ENCODE data around the gene NUP188. TPM values are rescaled to one million over a fixed set of nuclear protein-coding genes. Genes with fewer than 3 reads are reported as not detected.

NUP188 gene
- total RNA-seq, 1 donor from 2014 or later, result 49.8 TPM

DNA sequence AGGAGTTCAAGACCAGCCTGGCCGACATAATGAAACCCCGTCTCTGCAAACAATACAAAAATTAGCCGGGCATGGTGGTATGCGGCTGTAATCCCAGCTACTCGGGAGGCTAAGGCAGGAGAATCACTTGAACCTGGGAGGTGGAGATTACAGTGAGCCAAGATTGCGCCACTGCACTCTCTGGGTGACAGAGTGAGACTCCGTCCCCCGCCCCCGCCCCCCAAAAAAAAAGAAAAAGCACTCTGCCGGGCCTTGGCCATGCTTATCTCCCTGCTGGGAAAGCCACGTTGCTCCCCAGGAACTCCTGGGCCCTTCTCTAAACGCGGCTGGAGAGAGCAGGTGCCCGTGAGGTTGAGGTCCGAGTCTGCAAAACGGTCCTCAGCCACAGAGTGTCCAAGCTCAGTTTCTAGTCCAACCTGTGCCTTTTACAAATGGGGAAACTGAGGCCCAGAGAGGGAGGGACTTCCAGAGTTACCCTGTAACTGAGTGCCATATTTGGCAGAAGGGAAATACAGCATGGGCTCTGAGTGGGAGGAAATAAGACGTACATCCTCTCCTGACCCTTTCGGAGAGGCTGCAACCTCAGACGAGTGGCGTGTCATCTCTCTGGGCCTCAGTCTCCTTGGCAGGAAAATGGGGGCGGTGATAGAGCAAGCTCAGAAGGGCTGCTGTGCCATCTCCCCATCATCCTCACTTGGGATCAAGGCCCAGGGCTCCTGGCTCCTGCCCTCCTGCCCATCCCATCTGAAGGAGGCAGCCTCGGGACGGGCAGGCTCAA, 33.3 kb upstream of the NUP188 start:
- DNase-seq, result no peak

DNA sequence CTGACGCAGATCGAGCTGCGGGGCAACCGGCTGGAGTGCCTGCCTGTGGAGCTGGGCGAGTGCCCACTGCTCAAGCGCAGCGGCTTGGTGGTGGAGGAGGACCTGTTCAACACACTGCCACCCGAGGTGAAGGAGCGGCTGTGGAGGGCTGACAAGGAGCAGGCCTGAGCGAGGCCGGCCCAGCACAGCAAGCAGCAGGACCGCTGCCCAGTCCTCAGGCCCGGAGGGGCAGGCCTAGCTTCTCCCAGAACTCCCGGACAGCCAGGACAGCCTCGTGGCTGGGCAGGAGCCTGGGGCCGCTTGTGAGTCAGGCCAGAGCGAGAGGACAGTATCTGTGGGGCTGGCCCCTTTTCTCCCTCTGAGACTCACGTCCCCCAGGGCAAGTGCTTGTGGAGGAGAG, 31.3 kb upstream of the NUP188 start:
- DNase-seq, result no peak

DNA sequence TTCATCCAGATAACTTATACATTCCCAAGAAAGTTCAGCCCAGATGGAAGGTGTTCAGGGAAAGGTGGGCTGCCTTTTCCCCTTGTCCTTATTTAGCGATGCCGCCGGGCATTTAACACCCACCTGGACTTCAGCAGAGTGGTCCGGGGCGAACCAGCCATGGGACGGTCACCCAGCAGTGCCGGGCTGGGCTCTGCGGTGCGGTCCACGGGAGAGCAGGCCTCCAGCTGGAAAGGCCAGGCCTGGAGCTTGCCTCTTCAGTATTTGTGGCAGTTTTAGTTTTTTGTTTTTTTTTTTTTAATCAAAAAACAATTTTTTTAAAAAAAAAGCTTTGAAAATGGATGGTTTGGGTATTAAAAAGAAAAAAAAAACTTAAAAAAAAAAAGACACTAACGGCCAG, 30.8 kb upstream of the NUP188 start:
- DNase-seq, result no peak

DNA sequence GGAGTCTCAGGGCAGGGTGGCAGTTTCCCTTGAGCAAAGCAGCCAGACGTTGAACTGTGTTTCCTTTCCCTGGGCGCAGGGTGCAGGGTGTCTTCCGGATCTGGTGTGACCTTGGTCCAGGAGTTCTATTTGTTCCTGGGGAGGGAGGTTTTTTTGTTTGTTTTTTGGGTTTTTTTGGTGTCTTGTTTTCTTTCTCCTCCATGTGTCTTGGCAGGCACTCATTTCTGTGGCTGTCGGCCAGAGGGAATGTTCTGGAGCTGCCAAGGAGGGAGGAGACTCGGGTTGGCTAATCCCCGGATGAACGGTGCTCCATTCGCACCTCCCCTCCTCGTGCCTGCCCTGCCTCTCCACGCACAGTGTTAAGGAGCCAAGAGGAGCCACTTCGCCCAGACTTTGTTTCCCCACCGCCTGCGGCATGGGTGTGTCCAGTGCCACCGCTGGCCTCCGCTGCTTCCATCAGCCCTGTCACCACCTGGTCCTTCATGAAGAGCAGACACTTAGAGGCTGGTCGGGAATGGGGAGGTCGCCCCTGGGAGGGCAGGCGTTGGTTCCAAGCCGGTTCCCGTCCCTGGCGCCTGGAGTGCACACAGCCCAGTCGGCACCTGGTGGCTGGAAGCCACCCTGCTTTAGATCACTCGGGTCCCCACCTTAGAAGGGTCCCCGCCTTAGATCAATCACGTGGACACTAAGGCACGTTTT, 30.2 kb upstream of the NUP188 start:
- DNase-seq, result peak; percentile 55

DNA sequence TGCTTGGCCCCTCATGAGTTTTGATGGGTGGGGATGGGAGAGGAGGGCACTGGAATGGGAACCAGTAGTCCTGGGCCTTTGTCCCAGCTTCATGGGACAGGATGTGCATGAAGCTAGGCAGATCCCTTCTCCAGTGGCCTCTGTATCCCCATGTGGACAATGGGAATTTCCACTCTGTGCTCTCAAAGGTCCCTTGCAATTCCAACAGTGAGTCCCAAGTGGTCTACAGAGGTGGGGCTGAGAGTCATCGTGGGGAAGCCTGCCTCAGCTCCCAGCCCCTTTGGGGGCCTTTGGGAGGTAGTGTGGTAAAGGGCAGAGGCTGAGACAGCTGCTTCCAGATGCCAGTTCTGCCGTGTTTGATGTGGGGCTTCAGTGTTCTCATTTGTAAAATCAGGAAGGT, 28.6 kb upstream of the NUP188 start:
- no peak for DNase-seq

DNA sequence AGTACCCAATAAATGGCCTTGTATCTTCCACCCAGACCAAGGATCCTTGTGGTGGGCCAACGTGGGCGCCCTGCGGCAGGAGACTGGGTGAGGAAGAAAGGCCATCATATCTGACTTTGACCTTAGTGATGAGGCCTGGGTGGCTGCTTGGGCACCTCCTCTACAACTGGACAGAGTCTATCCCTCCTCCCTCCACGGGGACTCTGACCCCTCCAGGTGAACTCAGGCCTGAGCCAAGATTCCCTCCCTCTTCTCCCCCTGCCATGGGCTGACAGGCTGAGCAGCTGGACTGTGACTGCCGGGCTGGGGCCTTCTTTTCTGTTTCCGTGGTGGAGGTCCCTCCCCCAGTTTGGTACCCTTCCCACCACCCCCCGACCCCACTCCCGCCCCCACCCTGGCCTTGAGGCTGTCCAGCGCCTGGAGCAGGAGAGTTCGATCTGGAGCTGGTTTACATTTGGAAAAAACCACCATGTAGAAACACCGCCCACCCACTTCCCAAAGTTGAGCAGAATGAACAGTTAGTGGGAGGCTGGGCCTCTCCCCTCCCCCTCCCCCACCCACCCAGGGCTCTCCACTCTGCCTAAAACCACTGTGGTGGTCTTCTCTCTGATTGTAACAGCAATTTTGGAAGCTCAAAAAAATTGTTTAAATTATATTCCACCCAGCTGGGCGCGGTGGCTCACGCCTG, 28.0 kb upstream of the NUP188 start:
- no peak for DNase-seq

DNA sequence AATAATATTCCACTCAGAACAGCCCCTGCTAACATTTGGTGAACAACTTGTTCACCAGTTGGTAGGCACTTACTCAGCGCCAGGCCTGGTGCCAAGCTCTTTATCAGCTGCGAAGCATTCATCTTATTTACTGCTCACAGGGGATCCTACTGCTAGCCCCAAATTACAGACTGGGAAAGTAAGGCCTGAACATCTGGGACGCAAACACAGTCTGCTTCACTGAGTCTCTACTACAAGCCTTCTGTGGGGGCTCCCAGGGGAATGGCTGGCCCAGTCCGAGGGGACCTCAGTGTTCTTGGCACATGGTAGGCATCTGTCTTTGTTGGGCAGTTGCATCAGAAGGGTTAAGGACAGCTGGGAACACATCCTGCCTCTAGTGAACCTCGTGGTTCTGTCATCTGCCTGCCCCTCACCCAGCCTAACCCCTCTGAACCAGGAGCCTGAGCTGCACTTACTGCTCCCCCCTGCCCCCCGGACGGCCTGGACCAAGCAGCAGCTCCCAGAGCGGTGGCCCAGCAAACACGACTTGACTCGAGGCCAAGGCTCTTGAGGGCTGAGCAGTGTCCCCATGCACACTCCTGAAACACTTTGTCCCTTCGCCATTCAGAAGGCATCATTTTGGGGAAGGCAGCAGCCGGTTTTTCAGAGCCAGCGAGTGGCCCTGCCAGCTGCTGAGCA, 27.0 kb upstream of the NUP188 start, which contains the start of gene PHYHD1:
TSS of gene PHYHD1 (plus strand) at position 602 of the 678 bp plus-strand sequence. CDS start 1,342 bp downstream, outside the sequence.
- DNase-seq, result no peak

DNA sequence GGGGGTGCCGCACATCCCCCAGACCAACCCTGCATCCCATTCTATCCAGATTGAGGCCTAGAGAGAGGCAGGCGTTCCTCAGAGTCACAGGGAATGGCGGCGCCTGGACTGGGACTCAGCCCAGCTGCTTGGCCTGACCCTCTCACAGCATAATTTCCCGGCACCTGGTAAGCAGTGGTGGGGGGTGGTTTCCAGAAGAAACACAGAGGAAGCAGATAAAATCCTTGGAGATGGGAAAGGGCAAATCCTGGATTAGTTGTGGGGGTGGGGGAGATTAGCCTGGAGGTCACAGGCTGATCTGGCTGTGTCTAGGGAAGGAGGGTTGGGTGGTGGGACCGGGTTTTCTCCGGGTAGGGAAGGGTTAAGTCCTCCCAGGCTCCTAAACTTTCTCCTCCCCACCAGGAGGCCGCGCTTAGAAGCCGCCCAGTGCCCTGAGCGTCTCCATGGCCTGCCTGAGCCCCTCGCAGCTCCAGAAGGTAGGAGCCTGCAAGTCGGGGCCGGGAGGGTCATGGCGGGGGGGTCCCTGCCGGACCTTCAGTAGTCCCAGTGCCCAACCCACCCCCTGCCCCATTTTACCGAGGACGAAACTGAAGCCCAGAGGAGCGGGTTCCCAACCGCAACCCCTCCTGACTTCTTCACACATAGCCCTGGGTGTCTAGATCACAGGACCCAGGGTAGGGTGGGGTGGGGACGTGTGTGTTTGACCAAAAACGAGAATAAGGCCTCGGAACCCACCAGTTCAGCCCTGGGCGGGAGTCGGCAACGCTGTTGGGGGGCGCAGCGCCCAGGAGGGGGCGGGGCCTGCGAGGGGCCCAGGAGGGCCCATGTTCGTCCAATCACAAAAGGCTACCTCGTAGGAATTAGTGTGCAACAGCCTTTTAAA, 25.4 kb upstream of the NUP188 start:
- peak; percentile 49 for DNase-seq

DNA sequence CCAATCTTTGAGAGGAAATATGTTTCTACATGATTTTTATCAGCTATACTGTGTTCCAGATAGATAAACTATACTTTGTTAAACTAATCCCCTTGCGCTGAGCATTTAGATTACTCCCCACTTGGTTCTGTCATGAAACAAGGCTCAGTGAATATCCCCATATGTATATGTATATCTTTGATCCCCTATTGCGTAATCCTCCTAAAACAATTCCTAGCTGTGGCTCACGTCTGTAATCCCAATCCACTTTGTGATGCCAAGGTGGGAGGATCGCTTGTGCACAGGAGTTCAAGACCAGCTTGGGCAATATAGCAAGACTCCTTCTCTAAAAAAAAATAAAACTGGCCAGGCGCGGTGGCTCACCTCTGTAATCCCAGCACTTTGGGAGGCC, 24.0 kb upstream of the NUP188 start:
- DNase-seq, result no peak

DNA sequence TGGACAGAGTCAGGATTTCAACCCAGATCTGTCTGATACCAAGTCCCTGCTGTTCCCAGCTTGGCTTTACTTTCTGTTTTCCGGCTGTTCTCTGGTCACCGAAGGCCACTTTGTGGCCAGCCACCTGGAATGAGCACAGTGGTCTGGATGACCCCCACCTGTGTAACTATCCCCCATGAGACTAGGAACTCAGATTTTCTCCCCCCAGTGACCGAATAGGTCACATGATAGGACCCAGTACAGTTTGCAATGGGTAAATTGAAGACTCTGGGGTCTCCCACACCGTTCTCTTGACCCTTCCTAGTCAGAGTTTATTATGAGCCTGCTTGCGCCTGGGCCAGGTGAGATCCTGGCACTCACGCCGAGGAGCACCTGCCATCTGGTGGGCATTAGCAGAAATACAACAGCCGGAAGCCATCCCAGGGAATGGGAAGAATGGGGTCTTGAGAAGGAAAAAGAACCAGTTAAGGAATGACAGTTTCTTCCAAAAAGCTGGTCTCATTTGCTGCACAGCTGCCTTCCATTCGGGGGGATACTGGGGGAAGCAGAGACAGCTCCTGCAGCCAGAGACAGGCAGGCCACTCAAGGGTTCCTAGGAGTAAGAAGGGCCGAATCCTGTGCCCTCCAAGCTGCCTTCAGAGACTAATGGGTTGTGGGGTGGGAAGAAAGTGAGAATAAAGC, 19.6 kb upstream of the NUP188 start:
- no peak for DNase-seq

DNA sequence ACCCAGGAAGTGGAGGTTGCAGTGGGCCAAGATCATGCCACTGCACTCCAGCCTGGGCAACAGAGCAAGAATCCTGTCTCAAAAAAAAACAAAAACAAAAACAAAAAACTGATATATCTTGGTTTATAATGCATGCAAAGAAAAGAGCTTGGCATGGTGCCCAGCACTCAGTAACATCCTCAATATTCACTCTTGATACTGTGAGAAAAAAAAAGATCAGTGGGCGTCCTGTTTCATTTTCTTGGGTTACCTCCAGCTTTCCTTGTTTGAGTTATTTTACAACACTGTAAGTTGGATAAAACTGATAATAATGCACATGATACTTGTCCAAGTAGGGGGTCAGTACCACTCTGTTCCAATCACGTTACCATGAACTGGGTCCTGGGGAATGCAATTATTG, 18.9 kb upstream of the NUP188 start:
- no peak for DNase-seq

DNA sequence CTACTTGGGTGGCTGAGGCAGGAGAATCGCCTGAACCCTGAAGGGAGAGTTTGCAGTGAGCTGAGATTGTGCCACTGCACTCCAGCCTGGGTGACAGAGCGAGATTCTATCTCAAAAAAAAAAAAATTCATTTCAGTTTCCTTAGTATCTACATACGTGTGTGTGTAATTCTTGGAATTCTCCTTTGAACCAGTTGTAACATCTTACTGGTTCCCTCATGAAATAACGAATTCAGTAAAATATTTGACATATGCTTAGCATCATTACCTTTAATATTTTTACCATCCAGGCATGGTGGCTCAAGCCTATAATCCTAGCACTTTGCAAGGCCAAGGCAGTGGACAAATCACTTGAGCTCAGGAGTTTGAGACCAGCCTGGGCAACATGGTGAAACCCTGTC, 17.9 kb upstream of the NUP188 start:
- no peak for DNase-seq

DNA sequence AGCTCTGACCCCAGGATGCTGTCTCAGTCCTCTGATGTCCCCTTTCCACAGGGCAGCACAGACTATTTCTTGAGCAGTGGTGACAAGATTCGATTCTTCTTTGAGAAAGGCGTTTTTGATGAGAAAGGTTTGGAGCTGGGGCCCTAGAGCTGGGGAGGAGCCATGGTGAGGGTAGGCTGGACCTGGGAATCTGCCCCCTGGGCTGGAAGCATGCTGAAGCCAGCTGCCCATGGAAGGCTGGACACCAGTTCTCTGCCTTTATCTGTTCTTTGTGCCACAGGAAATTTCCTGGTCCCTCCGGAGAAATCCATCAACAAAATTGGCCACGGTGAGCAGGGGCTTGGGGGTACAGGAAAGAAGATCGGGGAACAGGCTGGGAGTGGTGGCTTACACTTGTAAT, 13.8 kb upstream of the NUP188 start:
- no peak for DNase-seq

DNA sequence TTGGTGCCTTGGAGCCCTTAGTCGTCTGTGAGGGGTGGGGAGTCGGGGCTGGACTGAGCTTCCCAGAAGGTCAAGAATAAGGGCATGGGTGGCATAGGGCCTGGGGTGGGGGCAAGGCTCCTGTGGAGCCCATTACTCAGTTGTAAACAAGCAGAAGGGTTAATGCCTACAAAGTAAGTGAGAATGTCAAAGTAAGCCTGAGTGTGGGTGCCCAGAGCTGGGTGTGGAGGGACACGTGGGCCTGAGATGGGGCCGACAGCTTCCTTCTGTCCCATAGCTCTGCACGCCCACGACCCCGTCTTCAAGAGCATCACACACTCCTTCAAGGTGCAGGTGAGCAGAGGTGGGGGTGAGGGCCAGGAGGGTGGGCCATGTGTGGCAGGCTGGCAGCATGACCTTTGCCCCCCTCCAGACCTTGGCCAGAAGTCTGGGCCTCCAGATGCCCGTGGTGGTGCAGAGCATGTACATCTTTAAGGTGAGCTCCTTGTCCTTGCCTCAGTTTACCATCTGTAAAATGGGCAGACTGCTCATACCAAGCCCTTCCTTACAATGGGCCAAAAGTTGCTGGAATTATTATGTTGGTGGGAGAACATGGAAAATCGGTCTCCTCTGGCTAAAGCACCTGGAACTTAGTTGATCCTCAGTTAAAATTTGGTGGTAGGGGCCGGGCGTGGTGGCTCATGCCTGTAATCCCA, 11.2 kb upstream of the NUP188 start:
- no peak for DNase-seq

DNA sequence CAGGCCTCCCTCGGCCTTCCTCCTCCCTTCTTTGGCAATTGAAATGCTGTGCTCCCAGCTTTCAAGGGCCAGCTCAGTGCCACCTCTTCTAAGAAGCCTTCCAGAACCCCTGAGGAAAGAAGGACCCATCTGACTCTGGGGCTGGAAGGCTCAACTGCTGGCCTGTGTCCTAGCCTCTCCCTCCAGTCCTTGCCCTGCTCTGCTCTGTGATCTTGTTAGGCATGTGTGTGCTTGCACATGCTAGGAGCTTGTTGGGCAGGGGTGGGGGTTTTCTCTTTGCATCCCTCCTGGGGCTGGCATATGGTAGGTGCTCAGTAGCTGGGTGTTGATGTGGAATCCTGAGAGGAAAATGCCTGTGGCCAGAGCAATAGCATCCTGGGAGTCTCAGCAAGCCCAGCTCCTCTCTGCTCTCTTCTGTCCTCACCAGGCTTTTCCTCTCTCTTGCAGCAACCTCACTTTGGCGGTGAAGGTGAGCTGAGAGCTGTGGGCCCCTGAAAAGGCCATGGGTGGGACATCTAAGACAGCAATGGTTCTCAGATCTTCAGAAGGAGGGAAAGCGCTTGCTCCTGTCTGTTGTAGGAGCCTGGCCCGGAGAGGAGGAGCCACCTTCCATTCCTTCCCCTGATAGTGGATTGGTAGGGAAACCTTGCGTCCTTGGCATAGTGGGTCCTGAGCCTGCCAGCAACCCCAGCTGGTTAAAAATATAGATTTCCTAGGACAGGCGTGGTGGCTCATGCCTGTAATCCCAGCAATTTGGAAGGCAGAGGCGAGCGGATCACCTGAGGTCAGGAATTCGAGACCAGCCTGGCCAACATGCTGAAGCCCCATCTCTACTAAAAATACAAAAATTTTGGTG, 10.0 kb upstream of the NUP188 start:
- no peak for DNase-seq

DNA sequence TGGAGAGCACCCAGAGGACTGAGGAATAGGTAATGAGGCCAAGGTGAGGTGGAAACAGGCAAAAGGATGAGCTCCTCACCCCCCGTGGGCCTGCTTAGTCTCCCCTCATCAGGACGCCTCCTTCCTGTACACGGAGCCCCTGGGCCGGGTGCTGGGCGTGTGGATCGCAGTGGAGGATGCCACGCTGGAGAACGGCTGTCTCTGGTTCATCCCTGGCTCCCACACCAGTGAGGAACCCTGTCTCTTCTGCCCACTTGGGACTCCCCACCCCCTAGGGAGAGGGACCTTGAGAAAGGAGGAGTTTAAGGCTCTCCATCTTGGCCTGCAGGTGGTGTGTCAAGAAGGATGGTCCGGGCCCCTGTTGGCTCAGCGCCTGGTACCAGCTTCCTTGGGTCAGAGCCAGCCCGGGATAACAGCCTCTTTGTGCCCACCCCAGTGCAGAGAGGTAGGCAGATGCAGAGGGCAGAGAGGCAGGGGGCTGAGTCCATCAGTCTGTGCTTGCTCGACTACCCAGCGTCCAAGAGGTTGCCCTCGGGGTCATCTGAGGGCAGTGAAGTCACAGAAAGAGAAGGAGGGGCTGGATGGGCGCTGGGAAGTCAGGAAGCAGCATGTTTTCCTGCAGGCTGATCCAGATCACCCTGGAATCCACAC, 7.1 kb upstream of the NUP188 start:
- no peak for DNase-seq

DNA sequence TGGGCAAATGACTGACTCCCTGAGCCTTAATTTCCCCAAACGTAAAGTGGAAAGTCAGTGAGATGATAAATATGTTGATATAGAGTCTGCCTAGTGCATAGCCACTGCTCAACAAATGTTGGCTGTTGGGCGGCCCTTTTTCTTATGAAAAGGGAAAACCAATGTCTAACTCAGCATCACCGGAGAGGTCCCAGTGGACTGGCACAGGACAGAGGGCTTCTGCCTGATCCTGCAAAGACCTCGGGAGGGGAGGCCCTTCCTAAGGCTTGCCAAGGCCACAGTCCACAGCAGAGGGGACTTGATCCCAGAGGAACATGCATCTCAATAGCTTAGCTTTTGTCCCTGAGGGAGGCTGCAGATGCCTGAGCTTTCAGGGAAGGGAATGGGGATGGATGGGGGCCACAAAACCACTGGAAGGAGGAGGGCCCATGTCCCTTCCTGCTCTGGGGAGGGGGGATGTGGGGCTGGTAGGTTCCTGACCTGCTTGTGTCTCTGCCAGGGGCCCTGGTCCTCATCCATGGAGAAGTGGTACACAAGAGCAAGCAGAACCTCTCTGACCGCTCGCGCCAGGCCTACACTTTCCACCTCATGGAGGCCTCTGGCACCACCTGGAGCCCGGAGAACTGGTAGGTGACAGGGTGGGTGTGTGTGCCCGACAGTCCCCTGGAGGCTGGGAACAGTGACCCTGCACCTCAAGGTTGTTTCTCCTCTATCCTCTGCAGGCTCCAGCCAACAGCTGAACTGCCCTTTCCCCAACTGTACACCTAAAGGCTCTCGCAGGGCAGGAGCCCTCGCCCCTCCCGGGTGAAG, 6.3 kb upstream of the NUP188 start:
- no peak for DNase-seq

Data from skin of body (tissue), 2 donors.